GM21447 (cell line): ENCODE measurements around the gene RASAL2.
"Not testable (repeated sequence)": the region's sequence is repeated elsewhere in the genome, so short reads cannot be mapped to it uniquely, and the experiment has no call there.

Experiments used
- ATAC-seq: cut with Tn5 transposase; IDR thresholded peaks from one replicate; pipeline ENCODE4 v1.9.1; 2021; ENCODE audit not compliant: unreplicated experiment

The RASAL2 gene

DNA sequence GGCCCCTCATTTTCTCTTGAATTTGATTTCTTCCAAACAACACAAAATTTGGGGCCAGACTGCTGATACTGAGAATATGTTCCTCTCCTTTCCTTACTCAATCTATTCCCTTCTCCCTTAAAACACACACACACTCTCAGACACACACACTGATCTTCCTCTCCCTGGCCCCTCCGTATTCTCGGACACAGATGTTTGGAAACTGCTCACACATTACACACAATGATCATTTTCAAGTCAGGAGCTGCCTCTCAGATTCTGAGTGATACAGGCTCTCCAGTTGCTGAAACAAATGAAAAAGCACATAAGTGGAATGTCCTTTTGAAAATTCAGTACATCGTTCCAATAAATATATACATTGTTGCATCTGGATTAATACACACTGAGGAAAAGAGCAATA is 241.5 kb downstream of the RASAL2 start:
- no peak for ATAC-seq

DNA sequence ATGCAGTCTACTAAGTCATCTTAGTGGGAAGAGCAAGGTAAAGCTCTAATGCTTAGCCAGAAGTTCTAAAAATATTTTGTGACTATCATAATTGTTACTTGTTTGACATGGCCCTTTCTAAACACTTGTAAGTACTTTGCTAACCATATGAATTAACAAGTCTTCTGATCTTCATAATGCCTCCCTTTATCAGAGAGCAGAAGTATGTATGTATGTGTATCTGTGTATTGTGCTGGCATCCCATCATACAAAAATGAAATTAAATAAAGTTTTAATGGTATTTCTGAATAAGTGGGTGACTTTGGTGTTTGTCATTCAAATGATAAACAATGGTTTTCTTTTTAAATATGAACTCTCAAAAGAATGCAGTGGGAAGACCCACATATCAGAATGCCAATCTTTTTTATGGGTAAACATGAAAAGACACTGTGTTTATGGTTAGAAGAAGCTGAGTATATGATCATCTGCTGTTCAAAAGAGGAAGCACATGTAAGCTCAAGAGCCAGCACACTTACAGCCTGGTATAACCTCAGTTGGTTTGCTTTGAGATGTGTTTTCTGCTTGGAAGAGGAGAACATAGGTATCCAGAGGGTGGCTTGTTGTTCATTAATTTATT is 243.3 kb downstream of the RASAL2 start:
- no peak for ATAC-seq

GRCh38 chr1:178339834-178340233 is 245.9 kb downstream of the RASAL2 start:
- no peak for ATAC-seq

DNA sequence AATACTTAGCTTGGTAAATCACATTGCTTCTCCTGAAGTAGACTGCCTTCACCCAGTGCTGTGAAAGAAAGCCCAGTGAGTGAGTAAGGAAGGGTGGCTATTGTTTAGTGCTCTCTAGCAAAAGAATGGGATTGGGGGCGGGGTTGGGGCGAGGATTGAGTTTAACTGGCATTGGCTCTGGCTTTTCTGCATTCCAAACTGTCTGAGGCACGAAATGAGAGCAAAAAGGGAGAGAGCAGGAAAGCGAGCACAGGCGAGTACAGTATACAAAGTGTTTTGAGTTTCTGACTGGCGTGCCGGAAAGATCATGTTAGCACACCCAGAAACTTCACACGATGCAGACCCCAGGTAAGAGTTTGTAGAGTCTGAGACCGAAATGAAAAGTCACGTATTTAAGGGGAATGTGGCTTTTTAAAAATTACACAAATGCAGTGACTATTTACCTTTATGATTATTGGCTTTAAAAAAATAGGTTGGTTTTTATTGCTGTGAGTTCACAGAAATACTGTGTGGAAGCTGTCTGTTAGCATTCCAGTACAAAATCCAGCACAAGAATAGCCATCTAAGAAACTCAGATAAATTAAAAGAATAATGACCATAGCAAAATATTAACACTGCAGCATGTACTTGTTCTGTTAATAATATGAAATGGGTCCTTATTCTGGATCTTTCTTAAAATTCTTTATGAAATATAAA is 247.5 kb downstream of the RASAL2 start:
- no peak for ATAC-seq

DNA sequence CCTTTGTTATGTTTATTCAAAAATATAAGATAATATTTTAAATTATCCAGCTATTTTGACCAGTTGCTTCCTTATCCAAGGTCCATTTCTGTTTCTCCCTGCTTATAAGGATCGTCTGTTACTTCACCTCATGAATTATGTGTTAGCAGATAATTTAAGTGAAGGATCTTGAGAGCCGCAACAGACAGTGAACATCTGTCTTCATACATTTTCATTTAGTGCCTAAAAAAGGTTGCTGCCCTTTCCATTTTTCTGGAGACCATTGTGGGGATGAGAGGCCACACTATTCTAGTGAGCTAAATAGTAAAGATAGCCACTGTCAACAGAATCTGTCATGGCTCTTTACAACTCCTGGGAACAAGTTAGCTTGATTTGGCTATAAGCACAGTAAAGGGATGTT is 248.8 kb downstream of the RASAL2 start:
- ATAC-seq = no peak

- no peak for ATAC-seq
These were observed 250.7 kb downstream of the RASAL2 start for GRCh38 chr1:178344513-178345091.

DNA sequence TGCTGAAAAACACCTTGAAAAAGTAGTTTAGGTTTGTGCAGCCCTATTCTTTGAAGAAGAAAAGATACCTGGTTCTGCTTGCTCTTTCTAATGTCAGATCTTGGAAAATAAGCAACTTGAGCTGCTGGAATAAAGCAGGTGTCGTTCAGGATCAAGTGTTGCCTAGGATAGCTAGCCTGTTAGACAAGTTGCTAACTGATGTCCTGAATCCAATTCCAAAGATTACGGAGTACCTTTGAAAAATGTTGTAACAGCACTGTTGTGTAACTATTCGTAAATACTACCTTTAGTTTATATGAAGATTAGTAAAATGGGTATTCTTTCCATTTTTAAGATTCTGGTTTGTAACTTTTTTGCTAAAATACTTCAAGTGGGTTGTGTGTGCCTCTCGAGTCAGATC is 251.3 kb downstream of the RASAL2 start:
- no peak for ATAC-seq

DNA sequence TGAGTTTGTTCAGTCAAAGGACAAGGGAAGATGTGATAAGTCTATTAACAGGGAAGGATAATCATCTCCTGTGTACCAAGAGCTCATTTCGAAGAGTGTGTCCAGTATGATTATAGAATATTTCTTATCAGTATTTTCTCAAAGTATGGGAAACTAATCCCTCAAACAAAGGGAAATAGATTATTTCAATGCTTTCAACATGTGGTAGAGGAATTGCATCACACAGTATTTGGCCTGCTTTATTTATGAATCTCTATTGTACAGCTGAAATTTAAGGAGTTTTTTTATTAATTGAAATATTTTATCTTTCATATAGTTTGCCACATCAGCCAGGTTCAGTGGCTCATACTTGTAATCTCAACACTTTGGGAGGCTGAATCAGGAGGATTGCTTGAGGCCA is 251.9 kb downstream of the RASAL2 start:
- ATAC-seq = no peak

- no peak for ATAC-seq
These were observed 255.9 kb downstream of the RASAL2 start for GRCh38 chr1:178349801-178350200.

DNA sequence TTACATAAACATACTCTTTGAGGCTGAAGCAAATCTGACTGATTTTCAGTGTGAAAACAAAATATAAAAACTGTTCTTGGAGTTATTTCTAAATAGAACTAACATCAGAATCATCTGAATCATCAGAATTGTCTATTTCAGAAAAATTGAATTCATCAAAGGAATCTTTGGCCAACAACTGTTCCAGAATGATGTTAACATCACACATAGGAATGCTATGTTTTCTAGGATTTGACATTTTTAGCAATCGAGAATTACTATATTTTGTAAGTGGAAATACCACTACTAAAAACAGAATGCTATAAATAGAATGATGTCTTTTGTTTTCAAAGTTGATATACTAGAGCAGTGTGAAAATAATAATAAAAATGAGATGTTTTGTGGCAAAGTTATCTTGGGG is 258.0 kb downstream of the RASAL2 start:
- ATAC-seq = not testable (repeated sequence)

- ATAC-seq = no peak
These were observed 259.0 kb downstream of the RASAL2 start for GRCh38 chr1:178352790-178353416.

DNA sequence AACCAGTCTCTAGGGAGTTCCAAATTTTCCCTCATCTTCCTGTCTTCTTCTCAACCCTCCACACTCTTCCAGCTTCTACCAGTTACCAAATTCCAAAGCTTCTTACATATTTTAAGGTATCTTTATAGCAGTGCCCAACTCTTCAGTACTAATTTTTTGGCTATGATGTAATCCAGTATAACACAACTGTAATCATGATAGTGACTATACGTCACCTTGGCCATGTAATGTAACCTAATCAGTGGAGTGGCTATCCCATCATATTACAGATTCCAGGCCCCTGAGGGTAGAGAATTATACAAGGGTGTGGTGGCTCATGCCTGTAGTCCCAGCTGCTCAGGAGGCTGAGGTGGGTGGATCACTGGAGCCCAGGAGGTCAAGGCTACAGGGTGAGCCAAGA is 259.6 kb downstream of the RASAL2 start:
- no peak for ATAC-seq

DNA sequence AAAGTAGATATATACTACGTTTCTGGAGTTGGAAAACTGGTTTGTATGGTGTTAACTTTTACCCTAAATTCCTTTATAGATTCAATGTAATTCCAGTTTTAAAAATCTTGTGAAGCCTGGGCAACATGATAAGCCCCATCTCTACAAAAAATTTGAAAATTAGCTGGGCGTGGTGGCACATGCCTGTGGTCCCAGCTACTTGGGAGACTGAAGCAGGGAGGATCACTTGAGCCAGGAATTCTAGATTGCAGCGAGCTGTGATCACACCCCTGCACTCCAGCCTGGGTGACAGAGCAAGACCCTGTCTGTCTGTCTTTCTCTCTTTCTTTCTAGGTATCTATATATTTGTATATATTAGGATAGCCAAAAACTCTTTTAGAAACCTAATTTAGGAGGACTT is 260.9 kb downstream of the RASAL2 start:
- no peak for ATAC-seq

DNA sequence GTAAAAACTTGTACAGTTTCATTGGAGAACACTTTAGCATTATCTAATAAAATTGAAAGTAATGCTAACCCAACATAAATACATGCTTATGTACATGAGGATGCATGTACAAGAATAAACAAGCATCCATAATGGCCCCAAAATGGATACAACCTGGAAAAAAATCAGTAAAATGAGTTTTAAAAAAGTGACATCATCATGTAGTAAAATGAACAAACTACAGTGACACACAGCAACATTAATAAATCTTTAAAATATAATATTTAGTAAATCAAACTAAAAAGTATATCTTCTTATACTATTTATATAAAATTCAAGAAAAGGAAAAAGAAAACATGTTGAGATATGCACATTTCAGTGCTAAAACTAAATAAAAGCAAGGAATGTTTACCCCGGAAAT is 262.4 kb downstream of the RASAL2 start:
- no peak for ATAC-seq

DNA sequence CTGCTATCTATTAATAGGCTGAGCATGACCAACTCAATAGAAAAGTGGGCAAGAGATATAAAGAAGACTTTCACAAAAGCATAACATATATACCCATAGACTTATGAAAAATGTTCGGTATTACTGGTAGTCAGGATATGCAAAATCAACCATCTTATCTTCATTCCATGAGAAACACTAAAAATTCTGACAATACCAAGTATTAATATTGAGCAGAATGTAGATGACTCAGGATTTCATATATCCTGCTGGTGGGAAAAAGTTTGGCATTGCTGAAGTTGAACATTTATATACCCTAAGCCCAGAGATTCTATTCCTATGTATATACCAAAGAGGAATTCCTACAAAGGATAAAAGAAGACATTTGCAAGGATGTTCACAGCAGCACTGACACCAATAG is 264.6 kb downstream of the RASAL2 start:
- ATAC-seq = no peak

DNA sequence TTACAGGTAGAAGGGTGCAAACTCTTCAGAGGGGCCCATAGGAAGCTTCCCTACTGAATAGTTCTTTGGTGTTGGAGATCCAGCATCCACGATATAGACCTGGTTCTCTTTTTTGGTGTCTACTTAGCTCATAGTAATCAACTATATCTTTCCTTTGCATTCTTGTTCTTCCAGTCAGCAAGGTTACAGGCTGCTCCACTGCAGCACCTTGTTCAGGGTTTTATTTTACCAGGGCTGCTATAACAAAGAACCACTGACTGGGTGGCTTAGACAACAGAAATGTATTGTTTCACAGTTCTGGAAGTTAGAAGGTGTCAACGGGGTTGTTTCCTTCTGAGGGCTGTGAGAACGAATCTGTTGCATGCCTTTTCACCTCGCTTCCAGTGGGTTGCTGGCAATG is 266.5 kb downstream of the RASAL2 start:
- no peak for ATAC-seq

- ATAC-seq = no peak
These were observed 267.9 kb downstream of the RASAL2 start for GRCh38 chr1:178361847-178362246.

DNA sequence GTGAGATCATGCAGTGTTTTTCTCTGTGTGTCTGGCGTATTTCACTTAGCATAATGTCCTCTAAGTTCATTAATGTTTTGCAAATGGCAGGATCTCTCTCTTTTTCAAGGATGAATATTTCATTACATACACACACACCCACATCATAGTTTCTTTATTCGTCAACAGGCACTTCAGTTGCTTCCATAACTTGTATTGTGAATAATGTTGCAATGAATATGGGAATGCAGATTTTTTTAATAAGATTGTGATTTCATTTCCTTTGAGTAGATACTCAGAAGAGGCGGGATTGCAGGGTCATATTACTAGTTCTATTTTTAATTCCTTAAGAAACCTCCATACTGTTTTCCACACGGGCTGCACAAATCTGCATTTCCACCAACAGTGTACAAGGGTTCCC is 268.8 kb downstream of the RASAL2 start:
- ATAC-seq = no peak

DNA sequence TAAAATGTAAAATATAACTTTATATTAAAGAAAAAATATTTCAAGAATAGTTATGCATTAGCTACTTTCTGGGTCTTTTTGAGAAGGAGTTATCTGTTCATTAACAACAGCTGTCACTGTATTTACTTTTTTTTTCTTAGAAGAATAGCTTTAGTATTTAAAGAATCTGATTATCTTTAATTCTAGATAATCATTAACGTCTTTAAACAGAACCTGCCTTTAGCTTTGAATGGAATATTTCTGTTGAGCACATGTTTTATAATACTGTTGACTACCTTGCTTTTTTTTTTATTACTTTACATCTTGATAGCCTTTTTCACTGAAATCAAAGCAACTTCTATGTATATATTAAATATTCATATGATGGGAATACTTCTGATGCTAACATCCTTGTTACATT is 270.9 kb downstream of the RASAL2 start:
- no peak for ATAC-seq

DNA sequence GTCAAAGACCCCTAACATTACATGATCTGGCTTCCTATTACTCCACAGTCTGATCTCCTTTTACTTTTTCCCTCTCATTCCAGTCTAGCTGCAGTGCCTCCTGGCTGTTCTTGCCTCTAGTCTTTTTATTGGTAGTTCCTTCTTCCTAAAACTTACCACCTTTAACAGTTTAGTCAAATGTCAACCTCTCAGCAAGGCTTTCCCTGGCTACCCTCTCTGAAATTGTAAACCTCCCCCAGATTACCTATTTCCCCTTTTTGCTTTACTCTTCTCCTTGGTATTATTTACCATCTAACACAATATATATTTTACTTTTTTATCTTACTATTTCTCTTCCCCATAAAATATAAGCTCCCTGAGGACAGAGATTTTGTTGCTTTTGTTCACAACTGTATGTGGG is 273.2 kb downstream of the RASAL2 start:
- no peak for ATAC-seq

- no peak for ATAC-seq
These were observed 274.3 kb downstream of the RASAL2 start for GRCh38 chr1:178368208-178368607.

GRCh38 chr1:178371235-178371634 is 277.3 kb downstream of the RASAL2 start:
- ATAC-seq = no peak
